GM12878 (cell line): ENCODE measurements around the gene SELENOK. TPM values are rescaled to one million over a fixed set of nuclear protein-coding genes. Genes with fewer than 3 reads are reported as not detected.
A peak's percentile ranks its signal among the peaks of the same experiment; 100 is the strongest.

Source experiments
- ATAC-seq: fragments of 200-7000 bp; cut with Tn5 transposase; 3 replicates; pipeline ENCODE4 v1.9.1; 2020; ENCODE audit warnings: mild to moderate bottlenecking, moderate library complexity
- BruUV-seq: library from RNA; stranded (reverse); fragments of 400-500 nt; replicated peaks from 2 replicates; lab custom pipeline; 2021; lab: Mats Ljungman, UMichigan
- CTCF ChIA-PET: fragments of 300-600 bp; sonication (Branson Sonifier 250); formaldehyde crosslinking; extraction: SDS; loops from one replicate; lab custom pipeline; 2021; ENCODE audit warnings: inconsistent platforms; lab: Yijun Ruan, JAX
- POLR2A ChIA-PET: fragments of 350-600 bp; formaldehyde crosslinking; extraction: SDS; loops from one replicate; lab custom pipeline; 2021; ENCODE audit warnings: inconsistent platforms; lab: Charles Lee
- RAD21 ChIA-PET: fragments of 300-600 bp; sonication (Branson Sonifier 250); formaldehyde crosslinking; loops from one replicate; lab custom pipeline; 2023; ENCODE audit warnings: antibody characterized with exemption; ENCODE audit not compliant: unreplicated experiment; lab: Charles Lee
- SMC1A ChIA-PET: fragments of 300-600 bp; sonication (Branson Sonifier 250); formaldehyde crosslinking; loops from one replicate; lab custom pipeline; 2023; ENCODE audit not compliant: unreplicated experiment, uncharacterized antibody; lab: Charles Lee
- DNase-seq: peaks from one replicate; pipeline ENCODE4 v3.0.0-alpha.2; 2011; ENCODE audit warnings: low read depth, low spot score
- FAIRE-seq: peaks from 3 replicates; lab custom pipeline; 2011; peaks lifted over from hg19 to GRCh38; lab: Jason Lieb, UNC
- H2AFZ ChIP-seq: 2 replicates; pipeline ENCODE4 v1.6.0; 2011; ENCODE audit warnings: low read depth, low read length, control low read depth; ENCODE audit not compliant: control insufficient read depth
- H3K27ac ChIP-seq: 2 replicates; pipeline ENCODE4 v1.5.1; 2011; ENCODE audit warnings: control low read depth; ENCODE audit not compliant: control insufficient read depth, insufficient read depth
- H3K27me3 ChIP-seq, 2 experiments: replicated peaks in 1 of 2; 2 replicates each; pipeline versions ENCODE4 v1.6.0 to v1.6.1; 2011; ENCODE audit warnings: low read length in 1 of 2; ENCODE audit not compliant: control insufficient read depth in 2 of 2, insufficient read depth in 2 of 2
- H3K36me3 ChIP-seq, 2 experiments: 2 replicates each; pipeline ENCODE4 v1.5.1; 2011; ENCODE audit warnings: low read length in 1 of 2; ENCODE audit not compliant: control insufficient read depth in 2 of 2, insufficient read depth in 2 of 2
- H3K4me1 ChIP-seq: 2 replicates; pipeline ENCODE4 v1.6.1; 2011; ENCODE audit warnings: mild to moderate bottlenecking, low read length, moderate library complexity, mixed read lengths; ENCODE audit not compliant: control insufficient read depth, insufficient read depth
- H3K4me2 ChIP-seq: 2 replicates; pipeline ENCODE4 v1.6.0; 2011; ENCODE audit warnings: control low read depth; ENCODE audit not compliant: control insufficient read depth, insufficient read depth
- H3K4me3 ChIP-seq: fragments of 200-600 bp; sonication (generic); 2 replicates; pipeline ENCODE4 v1.5.1; 2016
- H3K79me2 ChIP-seq: 2 replicates; pipeline ENCODE4 v1.6.0; 2011; ENCODE audit warnings: low read length; ENCODE audit not compliant: control insufficient read depth, insufficient read depth
- H3K9ac ChIP-seq: 2 replicates; pipeline ENCODE4 v1.8.0; 2011; ENCODE audit warnings: low read length, control low read depth, mixed read lengths; ENCODE audit not compliant: control insufficient read depth, insufficient read depth
- H3K9me3 ChIP-seq: replicated peaks from 3 replicates; pipeline ENCODE4 v1.5.1; 2011; ENCODE audit warnings: mild to moderate bottlenecking, low read length; ENCODE audit not compliant: control insufficient read depth, insufficient read depth
- H4K20me1 ChIP-seq: 2 replicates; pipeline ENCODE4 v1.6.0; 2011; ENCODE audit not compliant: control insufficient read depth, insufficient read depth
- CBFB ChIP-seq: IDR thresholded peaks from 2 replicates; pipeline ENCODE4 v1.6.1; 2016; ENCODE audit warnings: antibody characterized with exemption, low read depth
- EGR1 ChIP-seq, 2 experiments: IDR thresholded peaks; 1 replicate in 1 of 2; 2 replicates in 1 of 2; pipeline ENCODE4 v1.6.1; 2011 to 2012; ENCODE audit warnings: low read depth in 2 of 2, low read length in 2 of 2, borderline replicate concordance in 1 of 2, mild to moderate bottlenecking in 1 of 2, moderate library complexity in 1 of 2
- HDAC2 ChIP-seq: fragments of 200-600 bp; sonication (generic); IDR thresholded peaks from 2 replicates; pipeline ENCODE4 v1.6.1; 2017
- IKZF2 ChIP-seq, 2 experiments: fragments of 450-650 bp; IDR thresholded peaks; 2 replicates each; pipeline ENCODE4 v1.6.1; 2017; ENCODE audit warnings: mild to moderate bottlenecking in 2 of 2, moderate library complexity in 2 of 2
- KDM1A ChIP-seq: fragments of 200-600 bp; sonication (generic); IDR thresholded peaks from 2 replicates; pipeline ENCODE4 v1.6.1; 2016; ENCODE audit warnings: borderline replicate concordance
- NR2F1 ChIP-seq: fragments of 450-650 bp; conservative IDR thresholded peaks from 2 replicates; pipeline ENCODE4 v1.6.1; 2017; ENCODE audit warnings: mild to moderate bottlenecking
- PKNOX1 ChIP-seq: fragments of 450-650 bp; IDR thresholded peaks from 2 replicates; pipeline ENCODE4 v1.6.1; 2016; ENCODE audit warnings: mild to moderate bottlenecking
- SMC3 ChIP-seq: IDR thresholded peaks from 2 replicates; pipeline ENCODE4 v1.6.1; 2011; ENCODE audit warnings: low read length, improper control_type of control experiment, borderline replicate concordance
- SREBF1 ChIP-seq: IDR thresholded peaks from 2 replicates; pipeline ENCODE4 v1.6.1; 2012; ENCODE audit warnings: mild to moderate bottlenecking, low read length
- STAT1 ChIP-seq: fragments of 450-650 bp; conservative IDR thresholded peaks from 2 replicates; pipeline ENCODE4 v1.6.1; 2014; ENCODE audit warnings: antibody characterized with exemption, mild to moderate bottlenecking
- ZBED1 ChIP-seq: IDR thresholded peaks from 2 replicates; pipeline ENCODE4 v1.6.1; 2016; ENCODE audit warnings: borderline replicate concordance
- WGBS: methylation state at CpG from one replicate; pipeline ENCODE4 v1.1.6; 2016; ENCODE audit warnings: low lambda C conversion rate; ENCODE audit not compliant: insufficient replicate concordance, insufficient coverage; ENCODE audit errors: missing lambda C conversion rate; 5-methylcytosine and 5-hydroxymethylcytosine counted together
- in situ Hi-C: fragments of 300-500 bp; cut with MboI; formaldehyde crosslinking; loops from 9 replicates; pipeline ENCODE4 v1.14.3; 2018; ENCODE audit warnings: mixed read lengths
- intact Hi-C: fragments of 100-400 bp; cut with micrococcal nuclease; formaldehyde crosslinking; loops from one replicate; pipeline ENCODE4 v1.14.2; 2022; ENCODE audit not compliant: unreplicated experiment
- polyA plus RNA-seq, 11 experiments: library from polyadenylated mRNA; depleted of rRNA in 4 of 11; unstranded in 6 of 11; stranded (reverse) in 5 of 11; fragments of >200 nt; fragmentation: Nextera tagmentation in 4 of 11; fragmentation: Illumina TruSeq in 1 of 11; extraction: Ambion mirVana in 4 of 11; extraction: Trizol in 1 of 11; gene quantifications; 1 replicate in 1 of 11; 2 replicates in 10 of 11; pipeline versions ENCODE4 v1.2.1 to v1.2.3, GENCODE V29; 2011 to 2016; ENCODE audit warnings: inconsistent platforms in 2 of 11, missing spikeins in 2 of 11, low read depth in 1 of 11
- total RNA-seq, 4 experiments: library from RNA; depleted of rRNA in 3 of 4; stranded (reverse); fragments of >200 nt in 3 of 4; fragmentation: Illumina TruSeq in 1 of 4; extraction: Trizol in 1 of 4; gene quantifications; 2 replicates each; pipeline versions ENCODE4 v1.2.1 to v1.2.3, GENCODE V29; 2013 to 2021
- TF ChIP-seq, protein P1 (sequence below): IDR thresholded peaks from 2 replicates; pipeline ENCODE4 v1.6.1; 2012; ENCODE audit warnings: low read length, inconsistent platforms
- TF ChIP-seq, protein P2 (sequence below): fragments of 450-650 bp; IDR thresholded peaks from 2 replicates; pipeline ENCODE4 v1.6.1; 2018; ENCODE audit warnings: mild to moderate bottlenecking, low read depth, moderate library complexity; ENCODE audit not compliant: partially characterized antibody
- TF ChIP-seq, protein P3 (sequence below): fragments of 450-650 bp; IDR thresholded peaks from 2 replicates; pipeline ENCODE4 v1.6.1; 2018; ENCODE audit warnings: borderline replicate concordance, mild to moderate bottlenecking; ENCODE audit not compliant: partially characterized antibody
- TF ChIP-seq, protein P4 (sequence below): IDR thresholded peaks from 2 replicates; pipeline ENCODE4 v1.6.1; 2011; ENCODE audit warnings: low read depth, mild to moderate bottlenecking, low read length, moderate library complexity, borderline replicate concordance; ENCODE audit errors: extremely low read depth

SELENOK gene
- total and polyA plus RNA-seq, 10 of the 15 experiments (the other 5 are each of a cell fraction or from before 2014, with no cell fraction given) = 35.4 to 322 (median 101) TPM

DNA sequence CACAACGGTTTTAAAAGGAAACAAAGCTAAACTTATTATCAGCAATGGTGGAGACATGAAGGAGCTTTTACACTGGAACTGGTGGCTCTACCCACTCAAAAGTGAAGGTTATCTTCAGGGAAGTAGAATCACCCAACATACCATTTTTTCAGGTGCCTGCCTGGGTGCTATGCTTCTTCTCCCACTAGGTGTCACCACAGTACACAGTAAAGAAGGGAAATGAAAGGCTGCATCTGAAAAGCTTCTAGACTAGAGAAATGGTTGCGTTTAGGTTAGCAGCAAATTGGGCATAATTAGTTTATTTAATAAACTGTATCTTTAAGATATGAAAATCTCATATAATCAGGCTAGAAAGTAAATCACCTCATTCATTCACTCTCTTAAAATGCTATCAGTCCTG lies 47.0 kb upstream of the SELENOK start (continued):
- TF ChIP-seq, protein P1, sequence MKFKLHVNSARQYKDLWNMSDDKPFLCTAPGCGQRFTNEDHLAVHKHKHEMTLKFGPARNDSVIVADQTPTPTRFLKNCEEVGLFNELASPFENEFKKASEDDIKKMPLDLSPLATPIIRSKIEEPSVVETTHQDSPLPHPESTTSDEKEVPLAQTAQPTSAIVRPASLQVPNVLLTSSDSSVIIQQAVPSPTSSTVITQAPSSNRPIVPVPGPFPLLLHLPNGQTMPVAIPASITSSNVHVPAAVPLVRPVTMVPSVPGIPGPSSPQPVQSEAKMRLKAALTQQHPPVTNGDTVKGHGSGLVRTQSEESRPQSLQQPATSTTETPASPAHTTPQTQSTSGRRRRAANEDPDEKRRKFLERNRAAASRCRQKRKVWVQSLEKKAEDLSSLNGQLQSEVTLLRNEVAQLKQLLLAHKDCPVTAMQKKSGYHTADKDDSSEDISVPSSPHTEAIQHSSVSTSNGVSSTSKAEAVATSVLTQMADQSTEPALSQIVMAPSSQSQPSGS = no peak
- TF ChIP-seq IKZF2 (IDR thresholded peaks at IDR 0.05) (no peak), HDAC2 (no peak), SMC3 (peak; percentile 73; the same call in 1 of the 2 replicates)

DNA sequence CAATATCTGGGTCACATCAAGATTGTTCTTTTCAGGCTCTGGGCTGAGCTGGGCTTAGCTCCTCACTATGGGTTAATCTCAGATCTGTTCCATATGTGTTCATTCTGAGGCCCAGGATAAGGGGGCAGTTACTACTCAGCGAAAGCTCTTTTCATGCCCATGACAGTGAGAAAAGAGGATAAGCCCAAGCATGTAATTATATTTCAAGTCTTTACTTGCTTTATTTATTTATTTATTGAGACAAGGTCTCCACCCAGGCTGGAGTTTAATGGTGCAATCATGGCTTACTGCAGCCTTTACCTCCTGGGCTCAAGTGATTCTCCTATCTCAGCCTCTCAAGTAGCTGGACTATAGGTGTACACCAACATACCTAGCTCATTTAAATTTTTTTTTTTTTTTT lies 44.7 kb upstream of the SELENOK start:
- Histone ChIP-seq H3K36me3 (no peaks in the 10 kb centered on the region), H3K9ac (no peak overlapping the region), H2AFZ (no peak overlapping the region), H3K27ac (no peak overlapping the region), H3K4me3 (no peak overlapping the region), H3K27me3 (no peaks in the 10 kb centered on the region; a peak in 1 of 4 replicates), H3K9me3 (no peaks in the 10 kb centered on the region; the same call in 2 of the 3 replicates), H3K4me2 (no peak overlapping the region), H3K4me1 (no peaks in the 10 kb centered on the region), H3K79me2 (no peaks in the 10 kb centered on the region), H4K20me1 (no peaks in the 10 kb centered on the region)
- ChIA-PET POLR2A (interaction anchor here (0.6 kb wide), 1 partner anchor 310 kb away, joined by 3 read pairs; no protein-coding TSS in a partner anchor), RAD21 (no interaction called here), SMC1A (interaction anchor here (0.6 to 0.7 kb wide), 2 partner anchors 425 to 981 kb away, joined by 3 to 4 read pairs; no protein-coding TSS in a partner anchor), CTCF (no interaction called here)
- DNase-seq (no peak), FAIRE-seq (no peak), ATAC-seq (no peak)
- in situ Hi-C loops (loop anchor here (5.0 kb wide), 1 partner anchor 431 kb away; no protein-coding TSS in a partner anchor), intact Hi-C loops (loop anchor here (5.0 to 10.0 kb wide), 2 partner anchors 208 to 436 kb away; no protein-coding TSS in a partner anchor)
- BruUV-seq = no TSS peak
- 6% methylated on average over 1 of the region's 1 CpG for WGBS
- TF ChIP-seq SMC3 = no peak
- TF ChIP-seq KDM1A = no peak
- TF ChIP-seq, protein P2, sequence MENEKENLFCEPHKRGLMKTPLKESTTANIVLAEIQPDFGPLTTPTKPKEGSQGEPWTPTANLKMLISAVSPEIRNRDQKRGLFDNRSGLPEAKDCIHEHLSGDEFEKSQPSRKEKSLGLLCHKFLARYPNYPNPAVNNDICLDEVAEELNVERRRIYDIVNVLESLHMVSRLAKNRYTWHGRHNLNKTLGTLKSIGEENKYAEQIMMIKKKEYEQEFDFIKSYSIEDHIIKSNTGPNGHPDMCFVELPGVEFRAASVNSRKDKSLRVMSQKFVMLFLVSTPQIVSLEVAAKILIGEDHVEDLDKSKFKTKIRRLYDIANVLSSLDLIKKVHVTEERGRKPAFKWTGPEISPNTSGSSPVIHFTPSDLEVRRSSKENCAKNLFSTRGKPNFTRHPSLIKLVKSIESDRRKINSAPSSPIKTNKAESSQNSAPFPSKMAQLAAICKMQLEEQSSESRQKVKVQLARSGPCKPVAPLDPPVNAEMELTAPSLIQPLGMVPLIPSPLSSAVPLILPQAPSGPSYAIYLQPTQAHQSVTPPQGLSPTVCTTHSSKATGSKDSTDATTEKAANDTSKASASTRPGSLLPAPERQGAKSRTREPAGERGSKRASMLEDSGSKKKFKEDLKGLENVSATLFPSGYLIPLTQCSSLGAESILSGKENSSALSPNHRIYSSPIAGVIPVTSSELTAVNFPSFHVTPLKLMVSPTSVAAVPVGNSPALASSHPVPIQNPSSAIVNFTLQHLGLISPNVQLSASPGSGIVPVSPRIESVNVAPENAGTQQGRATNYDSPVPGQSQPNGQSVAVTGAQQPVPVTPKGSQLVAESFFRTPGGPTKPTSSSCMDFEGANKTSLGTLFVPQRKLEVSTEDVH = no peak
- TF ChIP-seq, protein P3, sequence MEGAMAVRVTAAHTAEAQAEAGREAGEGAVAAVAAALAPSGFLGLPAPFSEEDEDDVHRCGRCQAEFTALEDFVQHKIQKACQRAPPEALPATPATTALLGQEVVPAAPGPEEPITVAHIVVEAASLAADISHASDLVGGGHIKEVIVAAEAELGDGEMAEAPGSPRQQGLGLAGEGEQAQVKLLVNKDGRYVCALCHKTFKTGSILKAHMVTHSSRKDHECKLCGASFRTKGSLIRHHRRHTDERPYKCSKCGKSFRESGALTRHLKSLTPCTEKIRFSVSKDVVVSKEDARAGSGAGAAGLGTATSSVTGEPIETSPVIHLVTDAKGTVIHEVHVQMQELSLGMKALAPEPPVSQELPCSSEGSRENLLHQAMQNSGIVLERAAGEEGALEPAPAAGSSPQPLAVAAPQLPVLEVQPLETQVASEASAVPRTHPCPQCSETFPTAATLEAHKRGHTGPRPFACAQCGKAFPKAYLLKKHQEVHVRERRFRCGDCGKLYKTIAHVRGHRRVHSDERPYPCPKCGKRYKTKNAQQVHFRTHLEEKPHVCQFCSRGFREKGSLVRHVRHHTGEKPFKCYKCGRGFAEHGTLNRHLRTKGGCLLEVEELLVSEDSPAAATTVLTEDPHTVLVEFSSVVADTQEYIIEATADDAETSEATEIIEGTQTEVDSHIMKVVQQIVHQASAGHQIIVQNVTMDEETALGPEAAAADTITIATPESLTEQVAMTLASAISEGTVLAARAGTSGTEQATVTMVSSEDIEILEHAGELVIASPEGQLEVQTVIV = no peak
- TF ChIP-seq PKNOX1 = no peak
- TF ChIP-seq, protein P4, sequence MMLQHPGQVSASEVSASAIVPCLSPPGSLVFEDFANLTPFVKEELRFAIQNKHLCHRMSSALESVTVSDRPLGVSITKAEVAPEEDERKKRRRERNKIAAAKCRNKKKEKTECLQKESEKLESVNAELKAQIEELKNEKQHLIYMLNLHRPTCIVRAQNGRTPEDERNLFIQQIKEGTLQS = no peak
- no peak for TF ChIP-seq EGR1 (IDR thresholded peaks at IDR 0.05; ENCODE audit: borderline replicate concordance in 1 of 2, low read depth in 2 of 2, low read length in 2 of 2)
- no peak for TF ChIP-seq STAT1
- no peak for TF ChIP-seq ZBED1
- TF ChIP-seq SREBF1 = no peak
- TF ChIP-seq NR2F1 = no peak
- no peak for TF ChIP-seq CBFB
